GM18508 (cell line): ENCODE measurements around the gene CCL2.
"Not testable (repeated sequence)": the region's sequence is repeated elsewhere in the genome, so short reads cannot be mapped to it uniquely, and the experiment has no call there.

Experiments
- ATAC-seq: cut with Tn5 transposase; IDR thresholded peaks from one replicate; pipeline ENCODE4 v1.9.1; 2021; ENCODE audit warnings: moderate number of reproducible peaks; ENCODE audit not compliant: insufficient read depth, unreplicated experiment

The CCL2 gene

DNA sequence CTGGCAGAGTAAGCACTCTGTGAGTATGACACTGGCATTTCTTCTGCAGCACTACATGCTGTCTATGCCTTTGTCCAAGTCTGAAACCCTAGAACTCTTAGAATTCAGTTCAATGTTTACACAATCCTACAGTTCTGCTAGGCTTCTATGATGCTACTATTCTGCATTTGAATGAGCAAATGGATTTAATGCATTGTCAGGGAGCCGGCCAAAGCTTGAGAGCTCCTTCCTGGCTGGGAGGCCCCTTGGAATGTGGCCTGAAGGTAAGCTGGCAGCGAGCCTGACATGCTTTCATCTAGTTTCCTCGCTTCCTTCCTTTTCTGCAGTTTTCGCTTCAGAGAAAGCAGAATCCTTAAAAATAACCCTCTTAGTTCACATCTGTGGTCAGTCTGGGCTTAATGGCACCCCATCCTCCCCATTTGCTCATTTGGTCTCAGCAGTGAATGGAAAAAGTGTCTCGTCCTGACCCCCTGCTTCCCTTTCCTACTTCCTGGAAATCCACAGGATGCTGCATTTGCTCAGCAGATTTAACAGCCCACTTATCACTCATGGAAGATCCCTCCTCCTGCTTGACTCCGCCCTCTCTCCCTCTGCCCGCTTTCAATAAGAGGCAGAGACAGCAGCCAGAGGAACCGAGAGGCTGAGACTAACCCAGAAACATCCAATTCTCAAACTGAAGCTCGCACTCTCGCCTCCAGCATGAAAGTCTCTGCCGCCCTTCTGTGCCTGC, at the start of gene CCL2:
TSS of gene CCL2 (plus strand) at position 635 of the 730 bp plus-strand sequence. CDS start at position 700, 65 bp downstream.
- no peak for ATAC-seq

GRCh38 chr17:34205401-34205800, 49.7 kb upstream of the CCL2 start:
- ATAC-seq, result no peak

DNA sequence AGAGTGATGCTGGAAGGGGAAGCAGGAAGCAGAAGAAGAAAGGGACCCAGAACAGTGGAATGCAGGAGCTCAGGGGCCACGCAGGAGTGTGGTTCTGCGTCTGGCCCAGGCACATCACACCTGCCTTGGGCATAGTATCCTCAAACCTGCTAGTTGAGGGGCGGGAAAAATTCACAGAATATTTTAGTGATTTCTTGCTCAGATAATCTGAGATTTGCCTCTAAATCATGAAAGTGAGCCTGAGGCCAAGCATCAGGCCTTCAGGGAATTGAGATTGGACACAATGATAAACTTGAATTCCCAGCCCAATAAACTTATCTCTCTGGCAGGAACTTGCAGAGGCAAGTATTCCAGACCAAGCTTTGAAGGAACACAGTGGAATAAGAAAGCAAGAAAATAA, 48.5 kb upstream of the CCL2 start:
- ATAC-seq, result no peak

DNA sequence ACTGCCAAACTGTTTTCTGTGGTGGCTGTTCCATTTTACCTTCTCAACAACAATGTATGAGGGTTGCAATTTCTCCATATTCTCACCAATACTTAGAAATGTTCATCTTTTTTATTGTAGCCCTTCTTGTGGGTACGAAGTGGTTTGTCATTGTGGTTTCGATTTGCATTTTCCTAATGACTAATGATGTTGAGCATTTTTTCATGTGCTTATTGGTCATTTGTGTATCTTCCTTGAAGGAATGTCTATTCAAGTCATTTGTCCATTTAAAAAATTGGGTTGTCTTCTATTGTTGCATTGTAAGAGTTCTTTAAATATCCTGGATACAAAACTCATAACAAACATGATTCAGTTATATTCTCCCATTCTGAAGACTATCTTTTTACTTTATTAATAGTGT, 47.5 kb upstream of the CCL2 start:
- ATAC-seq, result no peak

DNA sequence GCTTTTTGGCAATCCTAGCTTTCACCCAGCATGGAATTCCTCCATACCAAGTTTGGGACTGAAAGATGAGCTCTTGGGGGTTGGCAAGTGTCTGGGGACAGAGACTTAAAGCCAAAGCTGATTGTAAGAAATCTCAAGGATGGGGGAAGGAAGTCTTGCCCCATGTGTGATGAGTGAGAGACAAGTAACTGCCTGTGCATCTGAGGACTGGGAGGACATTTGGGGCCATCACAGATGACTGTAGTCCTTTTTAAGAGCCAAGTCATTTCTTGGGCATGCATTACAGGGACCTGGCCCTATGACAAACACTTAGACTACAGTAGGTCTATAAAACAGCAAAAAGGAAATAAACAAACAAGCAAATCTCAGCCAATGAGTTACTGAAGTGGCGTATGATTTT, 36.3 kb upstream of the CCL2 start:
- ATAC-seq, result no peak

DNA sequence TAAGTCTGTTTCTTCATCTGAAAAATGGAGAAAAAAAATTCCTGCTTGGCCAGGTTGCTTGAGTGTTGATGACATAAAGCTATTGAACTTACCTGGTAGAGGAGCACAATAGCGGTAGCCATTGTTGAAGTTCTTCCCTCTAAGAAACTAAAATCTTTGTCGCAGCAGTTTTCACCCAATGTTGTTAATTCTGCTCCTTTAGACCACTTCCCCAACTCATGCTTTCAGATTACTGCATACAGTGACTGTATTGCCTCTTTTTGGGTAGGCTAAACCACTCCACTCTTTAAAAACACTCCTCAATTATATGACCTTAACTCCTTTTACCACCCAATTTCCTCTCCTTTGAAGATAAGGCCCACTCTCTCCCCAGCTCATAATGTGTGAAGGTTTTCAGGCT, 35.7 kb upstream of the CCL2 start:
- ATAC-seq, result no peak

DNA sequence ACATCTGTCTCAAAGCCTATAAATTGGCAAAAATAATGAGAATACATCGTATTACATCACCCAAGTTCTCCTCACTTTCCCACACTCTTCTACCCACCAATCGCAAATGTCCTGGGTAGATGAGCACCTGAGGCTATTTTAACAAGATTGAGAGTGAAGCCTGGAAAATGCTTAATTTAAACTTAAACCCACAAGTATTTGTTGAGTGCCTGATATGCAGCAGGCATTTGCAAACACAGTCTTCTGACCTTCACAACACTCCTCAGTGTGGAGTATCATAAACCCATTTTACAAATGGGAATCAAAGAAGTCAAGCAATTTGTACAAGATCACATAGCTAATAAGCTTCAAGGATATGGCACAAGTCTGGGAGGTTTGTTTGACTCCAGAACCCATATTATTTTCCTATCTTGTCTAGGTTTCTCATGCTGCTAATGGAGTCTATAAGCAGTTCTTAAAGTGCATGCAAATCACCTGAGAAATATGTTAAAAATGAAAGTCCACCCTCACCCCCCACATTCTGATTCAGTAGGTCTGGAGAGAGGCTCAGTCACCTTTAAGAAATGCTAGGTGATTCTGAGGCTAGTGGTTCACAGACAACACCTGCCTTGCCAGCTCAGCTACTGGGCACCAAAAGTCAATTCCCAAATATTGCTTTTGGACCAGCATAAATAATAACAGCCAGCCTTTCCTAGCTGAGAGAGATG, 34.9 kb upstream of the CCL2 start:
- no peak for ATAC-seq

GRCh38 chr17:34220752-34221395, 34.2 kb upstream of the CCL2 start:
- no peak for ATAC-seq

DNA sequence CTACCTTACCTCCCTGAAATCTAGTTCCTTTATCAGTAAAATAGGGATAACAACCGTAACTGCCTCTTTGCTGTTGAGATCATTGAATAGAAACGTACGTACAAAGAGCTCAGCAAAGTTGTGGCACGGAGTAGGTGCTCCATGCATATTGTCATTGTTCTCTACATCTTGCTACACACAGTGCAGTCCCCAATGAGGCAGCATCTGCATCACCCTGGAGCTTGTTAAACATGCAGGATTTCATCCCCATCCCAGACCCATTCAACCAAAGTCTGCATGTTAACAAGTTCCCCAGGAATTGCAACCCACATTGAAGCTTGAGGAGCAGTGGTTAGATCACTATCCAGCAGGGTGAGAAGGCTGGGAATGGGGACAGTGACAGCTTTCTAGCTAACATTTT, 33.7 kb upstream of the CCL2 start:
- ATAC-seq, result no peak

GRCh38 chr17:34222722-34223497, 32.2 kb upstream of the CCL2 start:
- ATAC-seq, result no peak

DNA sequence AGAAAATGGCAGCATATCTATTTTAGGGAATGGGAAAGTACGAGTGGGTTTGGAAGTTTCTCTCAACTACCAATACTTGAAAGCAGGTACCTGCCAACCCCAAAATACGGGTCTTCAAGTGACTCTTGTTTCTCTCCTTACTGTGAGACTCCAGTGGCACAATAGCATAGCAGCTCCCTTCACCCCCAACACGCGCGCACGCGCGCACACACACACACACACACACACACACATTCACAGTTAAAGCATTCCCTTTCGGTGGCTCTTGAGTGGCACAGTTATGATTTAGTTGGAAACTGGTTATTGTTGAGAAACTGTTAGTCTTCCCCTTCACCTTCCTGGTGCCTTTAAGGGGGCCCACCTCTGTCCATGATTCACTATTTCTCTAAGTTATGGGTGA, 30.0 kb upstream of the CCL2 start:
- ATAC-seq, result no peak

DNA sequence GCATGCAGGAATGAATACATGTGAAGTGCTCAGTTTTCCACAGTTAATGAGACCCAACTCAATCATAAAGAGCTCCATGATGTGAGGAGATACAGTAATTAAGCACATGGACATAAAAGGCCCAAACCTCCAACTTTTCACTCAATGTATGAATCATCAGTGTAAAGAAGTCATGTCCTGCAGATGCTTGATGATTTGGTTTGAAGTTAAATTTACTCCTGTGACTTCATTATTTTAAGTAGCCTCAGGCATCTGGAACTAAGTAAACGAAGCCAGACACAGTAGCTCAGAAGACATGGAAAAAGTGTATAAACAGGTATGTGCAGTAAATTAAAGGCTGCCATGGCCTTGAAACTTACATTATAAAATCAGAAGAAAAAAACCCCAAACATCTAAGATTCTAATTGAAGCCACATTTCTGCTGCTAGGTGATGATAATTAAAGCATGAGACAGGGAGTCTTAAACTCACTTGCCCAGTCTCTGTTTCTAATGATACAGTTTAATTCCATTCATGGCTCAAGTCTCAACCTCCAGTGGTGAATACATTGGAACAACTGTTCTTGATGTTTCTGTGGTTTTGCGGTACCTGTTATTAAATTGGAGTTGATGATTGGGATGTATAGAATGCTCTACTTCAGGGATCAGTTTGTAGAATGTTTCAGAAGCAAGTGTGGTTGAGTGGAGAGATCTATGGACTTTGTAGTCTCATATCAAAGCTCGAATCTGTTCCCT, 28.9 kb upstream of the CCL2 start:
- ATAC-seq, result no peak

DNA sequence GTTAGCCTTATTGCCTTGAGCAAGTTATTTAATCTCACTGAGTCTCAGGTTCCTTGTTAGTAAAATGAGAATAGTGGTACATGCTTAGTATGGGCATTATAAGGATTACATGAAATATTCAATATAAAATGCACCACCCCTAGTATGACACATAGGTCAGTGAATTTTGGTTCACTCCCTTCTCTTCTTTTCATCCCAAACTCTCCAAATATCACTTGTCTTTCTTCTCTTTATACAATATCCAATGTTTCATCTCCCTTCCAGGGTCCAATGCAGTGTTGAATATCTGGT, 28.4 kb upstream of the CCL2 start:
- ATAC-seq, result no peak

- ATAC-seq, result not testable (repeated sequence)
These were observed 27.8 kb upstream of the CCL2 start for GRCh38 chr17:34227293-34227692.

GRCh38 chr17:34227707-34228106, 27.4 kb upstream of the CCL2 start:
- ATAC-seq, result no peak

- no peak for ATAC-seq
These were observed 26.3 kb upstream of the CCL2 start for GRCh38 chr17:34228781-34229180.

- no peak for ATAC-seq
These were observed 24.7 kb upstream of the CCL2 start for GRCh38 chr17:34230342-34230741.

- ATAC-seq, result no peak
These were observed 20.5 kb upstream of the CCL2 start for GRCh38 chr17:34234616-34235015.

DNA sequence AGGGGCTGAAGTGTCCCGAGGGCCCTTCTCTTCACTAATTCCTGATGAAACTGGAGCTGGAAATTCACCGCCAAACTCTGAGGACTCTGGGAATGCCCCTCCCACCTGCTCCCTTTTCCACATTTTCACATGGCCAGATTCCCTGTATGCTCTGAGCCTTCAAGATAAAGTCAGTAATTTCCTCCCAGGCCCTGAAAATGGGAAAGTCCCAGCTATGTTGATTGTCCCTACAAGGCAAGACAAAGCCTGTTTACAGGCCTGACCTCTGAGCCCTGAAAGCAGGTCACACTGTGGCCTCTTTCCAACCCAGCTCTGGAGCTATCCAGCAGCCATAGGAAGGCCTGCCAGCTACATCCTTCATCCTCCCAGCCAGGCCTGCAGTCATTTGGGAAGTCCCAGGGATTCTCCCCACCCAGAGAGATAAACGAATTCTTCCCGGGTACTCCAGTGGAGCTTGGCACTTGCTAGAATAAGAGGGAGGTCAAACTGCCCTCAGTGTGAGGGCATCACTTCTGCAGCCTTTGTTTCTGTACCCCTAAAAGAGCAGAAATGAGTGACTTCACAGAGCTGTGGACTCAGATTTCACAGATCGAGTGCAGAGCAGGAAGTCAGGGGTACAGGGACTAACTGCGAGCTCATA, 19.6 kb upstream of the CCL2 start:
- ATAC-seq, result no peak
